NB4 (cell line): ENCODE results near the gene FARP1.

Source experiments
- CTCF ChIP-seq: IDR thresholded peaks from one replicate; pipeline ENCODE4 v1.5.1; 2012; ENCODE audit warnings: low read depth, low read length
- MAX ChIP-seq: IDR thresholded peaks from 2 replicates; pipeline ENCODE4 v1.6.1; 2011; ENCODE audit warnings: low read depth, low read length
- MYC ChIP-seq: IDR thresholded peaks from 2 replicates; pipeline ENCODE4 v1.6.1; 2011; ENCODE audit warnings: low read depth, low read length
- POLR2A ChIP-seq: IDR thresholded peaks from 2 replicates; pipeline ENCODE4 v1.6.1; 2011; ENCODE audit warnings: mild to moderate bottlenecking; ENCODE audit not compliant: insufficient read length; ENCODE audit errors: extremely low read depth

- TF ChIP-seq CTCF (peak; percentile 21), POLR2A (no peak), MAX (no peak), MYC (no peak)
Measured at GRCh38 chr13:98413796-98414195, 270.9 kb downstream of the FARP1 start.
